Upper lobe of left lung (tissue), 6 donors: Measurements from ENCODE around the gene BIRC7. TPM values are rescaled to one million over a fixed set of nuclear protein-coding genes. Genes with fewer than 3 reads are reported as not detected.

Source experiments
- ATAC-seq, 2 donors: fragments of 200-7000 bp; cut with Tn5 transposase; one replicate each; pipeline ENCODE4 v1.9.1; 2022; ENCODE audit warnings: mild to moderate bottlenecking in 2 of 2, moderate library complexity in 2 of 2; ENCODE audit not compliant: low FRiP score in 2 of 2
- DNase-seq, 2 donors: peaks; one replicate each; pipeline ENCODE4 v3.0.0-alpha.2; 2019 to 2020
- H3K27ac ChIP-seq, 4 donors: fragments of 200-600 bp; sonication (generic); one replicate each; pipeline ENCODE4 v1.5.1; 2016 to 2019
- H3K27me3 ChIP-seq, 4 donors: fragments of 200-600 bp; sonication (generic); one replicate each; pipeline ENCODE4 v1.5.1; 2017 to 2019
- H3K36me3 ChIP-seq, 4 donors: fragments of 200-600 bp; sonication (generic); one replicate each; pipeline ENCODE4 v1.5.1; 2016 to 2019
- H3K4me1 ChIP-seq, 4 donors: fragments of 200-600 bp; sonication (generic); one replicate each; pipeline ENCODE4 v1.5.1; 2018 to 2019
- H3K4me3 ChIP-seq, 4 donors: fragments of 200-600 bp; sonication (generic); one replicate each; pipeline ENCODE4 v1.5.1; 2017 to 2019; ENCODE audit warnings: mild to moderate bottlenecking in 2 of 4, moderate library complexity in 1 of 4
- H3K9me3 ChIP-seq, 4 donors: fragments of 200-600 bp; sonication (generic); one replicate each; pipeline ENCODE4 v1.5.1; 2018 to 2019
- CTCF ChIP-seq, 6 experiments: fragments of 450-650 bp in 4 of 6; fragments of 200-600 bp in 2 of 6; sonication (generic) in 2 of 6; IDR thresholded peaks; one replicate each; pipeline ENCODE4 v1.5.1; 2016 to 2019; ENCODE audit warnings: antibody characterized with exemption in 6 of 6
- EP300 ChIP-seq, 4 donors: sonication (generic); formaldehyde crosslinking; IDR thresholded peaks; one replicate each; pipeline ENCODE4 v1.5.1; 2017; ENCODE audit warnings: antibody characterized with exemption in 4 of 4, control low read depth in 2 of 4
- POLR2A ChIP-seq, 4 donors: fragments of 450-650 bp; IDR thresholded peaks; one replicate each; pipeline ENCODE4 v1.5.1; 2016 to 2017; ENCODE audit warnings: antibody characterized with exemption in 4 of 4, mild to moderate bottlenecking in 2 of 4
- POLR2AphosphoS5 ChIP-seq, 2 donors: sonication (generic); formaldehyde crosslinking; IDR thresholded peaks; one replicate each; pipeline ENCODE4 v1.5.1; 2017; ENCODE audit warnings: antibody characterized with exemption in 2 of 2
- WGBS, 2 donors: methylation state at CpG; one replicate each; pipeline ENCODE4 v1.1.5; 2017 to 2018; 5-methylcytosine and 5-hydroxymethylcytosine counted together
- total RNA-seq, 6 donors: library from RNA; depleted of rRNA in 4 of 6; stranded (reverse); fragments of >200 nt in 4 of 6; gene quantifications; one replicate each; pipeline versions ENCODE4 v1.1.0 to v1.2.1, GENCODE V29; 2016 to 2021
- donor health status: DM: no; HTN: no; CAD: no; lungs with moderate emphysema.
- donor health status: DM: no; HTN: yes; CAD: no; lungs with severe emphysema.

The BIRC7 gene
- 10 to 100 TPM in 1 of 6 donors, 1 to 10 TPM in 3, not detected in 2; 1.3 to 15.0 (median 2.8) TPM for total RNA-seq

GRCh38 chr20:63235399-63235983 lies at the start of gene BIRC7:
BIRC7 (plus strand) TSS chr20:63235905; CDS start chr20:63236097, 192 bp downstream.
- no peak for TF ChIP-seq POLR2A (IDR thresholded peaks at IDR 0.05)
- TF ChIP-seq POLR2AphosphoS5 (IDR thresholded peaks at IDR 0.05) = no peak
- TF ChIP-seq CTCF (IDR thresholded peaks at IDR 0.05) = no peak
- no peak for TF ChIP-seq EP300 (IDR thresholded peaks at IDR 0.05)
- no peak within 1 kb of the TSS for H3K4me3 ChIP-seq
- H3K36me3 ChIP-seq = no peaks in the 10 kb centered on the region
- no peaks in the 10 kb centered on the region for H3K4me1 ChIP-seq
- H3K27ac ChIP-seq = no peak within 1 kb of the TSS
- no peaks in the 10 kb centered on the region for H3K9me3 ChIP-seq
- DNase-seq (peak in 1 of 2 donors; percentile 81), ATAC-seq (no peak)
- WGBS, 2 donors = 35% methylated on average over 14 of the region's 17 CpGs; no CpG with 5 or more reads in 1 of the 2 donors
- H3K27me3 ChIP-seq = peaks cover 0 to 3% (median 0%) of the 10 kb centered on the region in 4 donors

GRCh38 chr20:63186084-63186483 lies 49.6 kb upstream of the BIRC7 start:
- ATAC-seq (no peak), DNase-seq (no peak)
- TF ChIP-seq CTCF (IDR thresholded peaks at IDR 0.05) = no peak
- no peak for TF ChIP-seq POLR2A (IDR thresholded peaks at IDR 0.05)
- TF ChIP-seq EP300 (IDR thresholded peaks at IDR 0.05) = no peak
- no peak for TF ChIP-seq POLR2AphosphoS5 (IDR thresholded peaks at IDR 0.05)
- no peaks in the 10 kb centered on the region for H3K4me1 ChIP-seq
- H3K9me3 ChIP-seq = no peaks in the 10 kb centered on the region
- H3K27me3 ChIP-seq = peaks cover 0 to 3% (median 0%) of the 10 kb centered on the region in 4 donors
- 84 to 100% methylated on average over 1 to 8 of the region's 8 CpGs for WGBS, 2 donors
- H3K36me3 ChIP-seq = no peaks in the 10 kb centered on the region
- no peak overlapping the region for H3K27ac ChIP-seq
- no peak overlapping the region for H3K4me3 ChIP-seq

GRCh38 chr20:63186528-63187316 lies 49.0 kb upstream of the BIRC7 start:
- TF ChIP-seq POLR2AphosphoS5 (IDR thresholded peaks at IDR 0.05) = no peak
- TF ChIP-seq EP300 (IDR thresholded peaks at IDR 0.05) = no peak
- TF ChIP-seq POLR2A (IDR thresholded peaks at IDR 0.05) = no peak
- TF ChIP-seq CTCF (IDR thresholded peaks at IDR 0.05) = no peak
- no peak for ATAC-seq
- WGBS, 2 donors = 78 to 82% methylated on average over 6 to 7 of the region's 8 CpGs

GRCh38 chr20:63187338-63188158 lies 48.2 kb upstream of the BIRC7 start:
- Histone ChIP-seq H3K4me3 (no peak overlapping the region), H3K36me3 (no peaks in the 10 kb centered on the region), H3K27ac (no peak overlapping the region), H3K27me3 (no peaks in the 10 kb centered on the region), H3K4me1 (no peaks in the 10 kb centered on the region), H3K9me3 (no peaks in the 10 kb centered on the region)
- TF ChIP-seq CTCF (IDR thresholded peaks at IDR 0.05) (no peak), EP300 (IDR thresholded peaks at IDR 0.05) (no peak), POLR2A (IDR thresholded peaks at IDR 0.05) (no peak), POLR2AphosphoS5 (IDR thresholded peaks at IDR 0.05) (no peak)
- no peak for ATAC-seq
- 73 to 79% methylated on average over 4 to 7 of the region's 7 CpGs for WGBS, 2 donors
- peak in 1 of 2 donors; percentile 45 for DNase-seq

More at GRCh38 chr20:63186528-63187316, 49.0 kb upstream of the BIRC7 start:
- no peak overlapping the region for H3K4me3 ChIP-seq
- DNase-seq = no peak
- H3K9me3 ChIP-seq = no peaks in the 10 kb centered on the region
- H3K36me3 ChIP-seq = no peaks in the 10 kb centered on the region
- no peaks in the 10 kb centered on the region for H3K4me1 ChIP-seq
- no peak overlapping the region for H3K27ac ChIP-seq
- H3K27me3 ChIP-seq = peaks cover 0 to 3% (median 0%) of the 10 kb centered on the region in 4 donors
